ENCODE data around the gene SLC25A43.

- no peak for TF ChIP-seq TCF4 (CRISPR knock-in tag; IDR thresholded peaks at IDR 0.05; ENCODE audit: borderline replicate concordance)
- TF ChIP-seq ZNF70 (CRISPR knock-in tag; IDR thresholded peaks at IDR 0.05) = no peak
- TF ChIP-seq, protein P1, sequence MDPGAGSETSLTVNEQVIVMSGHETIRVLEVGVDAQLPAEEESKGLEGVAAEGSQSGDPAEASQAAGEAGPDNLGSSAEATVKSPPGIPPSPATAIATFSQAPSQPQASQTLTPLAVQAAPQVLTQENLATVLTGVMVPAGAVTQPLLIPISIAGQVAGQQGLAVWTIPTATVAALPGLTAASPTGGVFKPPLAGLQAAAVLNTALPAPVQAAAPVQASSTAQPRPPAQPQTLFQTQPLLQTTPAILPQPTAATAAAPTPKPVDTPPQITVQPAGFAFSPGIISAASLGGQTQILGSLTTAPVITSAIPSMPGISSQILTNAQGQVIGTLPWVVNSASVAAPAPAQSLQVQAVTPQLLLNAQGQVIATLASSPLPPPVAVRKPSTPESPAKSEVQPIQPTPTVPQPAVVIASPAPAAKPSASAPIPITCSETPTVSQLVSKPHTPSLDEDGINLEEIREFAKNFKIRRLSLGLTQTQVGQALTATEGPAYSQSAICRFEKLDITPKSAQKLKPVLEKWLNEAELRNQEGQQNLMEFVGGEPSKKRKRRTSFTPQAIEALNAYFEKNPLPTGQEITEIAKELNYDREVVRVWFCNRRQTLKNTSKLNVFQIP (CRISPR knock-in tag; IDR thresholded peaks at IDR 0.05; ENCODE audit: borderline replicate concordance, low read depth) = no peak
- TF ChIP-seq GLIS3 (CRISPR knock-in tag; IDR thresholded peaks at IDR 0.05) = no peak
- TF ChIP-seq ZNF8 (CRISPR knock-in tag; IDR thresholded peaks at IDR 0.05) = no peak
These were observed 66.4 kb downstream of the SLC25A43 start for GRCh38 chrX:119465555-119465954.
